Measurements from ENCODE around the gene OR9A4.

DNA sequence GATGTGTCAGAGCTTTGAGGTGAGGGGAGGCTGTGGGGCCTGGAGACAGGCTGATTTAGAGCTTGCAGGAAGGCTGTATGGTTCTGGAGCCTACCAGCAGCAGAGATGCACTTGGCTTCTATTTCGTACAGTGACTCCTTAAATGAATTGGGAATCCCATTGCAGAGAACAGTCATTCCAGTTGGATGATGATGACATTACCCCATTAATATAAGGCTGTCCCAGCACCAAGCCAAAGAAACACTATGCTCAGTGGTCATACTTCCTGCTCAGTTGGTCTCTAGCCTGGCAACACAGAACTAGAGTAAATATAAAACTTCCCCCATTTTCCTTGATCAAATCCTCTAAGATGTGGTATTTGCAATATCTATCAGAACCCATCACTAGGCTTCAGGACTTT, 36.3 kb downstream of the OR9A4 start:
- TF ChIP-seq, protein P1, sequence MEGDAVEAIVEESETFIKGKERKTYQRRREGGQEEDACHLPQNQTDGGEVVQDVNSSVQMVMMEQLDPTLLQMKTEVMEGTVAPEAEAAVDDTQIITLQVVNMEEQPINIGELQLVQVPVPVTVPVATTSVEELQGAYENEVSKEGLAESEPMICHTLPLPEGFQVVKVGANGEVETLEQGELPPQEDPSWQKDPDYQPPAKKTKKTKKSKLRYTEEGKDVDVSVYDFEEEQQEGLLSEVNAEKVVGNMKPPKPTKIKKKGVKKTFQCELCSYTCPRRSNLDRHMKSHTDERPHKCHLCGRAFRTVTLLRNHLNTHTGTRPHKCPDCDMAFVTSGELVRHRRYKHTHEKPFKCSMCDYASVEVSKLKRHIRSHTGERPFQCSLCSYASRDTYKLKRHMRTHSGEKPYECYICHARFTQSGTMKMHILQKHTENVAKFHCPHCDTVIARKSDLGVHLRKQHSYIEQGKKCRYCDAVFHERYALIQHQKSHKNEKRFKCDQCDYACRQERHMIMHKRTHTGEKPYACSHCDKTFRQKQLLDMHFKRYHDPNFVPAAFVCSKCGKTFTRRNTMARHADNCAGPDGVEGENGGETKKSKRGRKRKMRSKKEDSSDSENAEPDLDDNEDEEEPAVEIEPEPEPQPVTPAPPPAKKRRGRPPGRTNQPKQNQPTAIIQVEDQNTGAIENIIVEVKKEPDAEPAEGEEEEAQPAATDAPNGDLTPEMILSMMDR (IDR thresholded peaks at IDR 0.05 in 2 of 3, conservative IDR thresholded peaks at IDR 0.05 in 1 of 3; ENCODE audit: borderline replicate concordance in 1 of 3, insufficient read depth in 1 of 3, low read depth in 2 of 3, low read length in 2 of 3), result no peak
- no peak for TF ChIP-seq POLR2A (IDR thresholded peaks at IDR 0.05; ENCODE audit: borderline replicate concordance, extremely low read depth, insufficient read depth, insufficient read length)
- TF ChIP-seq, protein P2, sequence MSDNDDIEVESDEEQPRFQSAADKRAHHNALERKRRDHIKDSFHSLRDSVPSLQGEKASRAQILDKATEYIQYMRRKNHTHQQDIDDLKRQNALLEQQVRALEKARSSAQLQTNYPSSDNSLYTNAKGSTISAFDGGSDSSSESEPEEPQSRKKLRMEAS (IDR thresholded peaks at IDR 0.05), result no peak
- TF ChIP-seq, protein P3, sequence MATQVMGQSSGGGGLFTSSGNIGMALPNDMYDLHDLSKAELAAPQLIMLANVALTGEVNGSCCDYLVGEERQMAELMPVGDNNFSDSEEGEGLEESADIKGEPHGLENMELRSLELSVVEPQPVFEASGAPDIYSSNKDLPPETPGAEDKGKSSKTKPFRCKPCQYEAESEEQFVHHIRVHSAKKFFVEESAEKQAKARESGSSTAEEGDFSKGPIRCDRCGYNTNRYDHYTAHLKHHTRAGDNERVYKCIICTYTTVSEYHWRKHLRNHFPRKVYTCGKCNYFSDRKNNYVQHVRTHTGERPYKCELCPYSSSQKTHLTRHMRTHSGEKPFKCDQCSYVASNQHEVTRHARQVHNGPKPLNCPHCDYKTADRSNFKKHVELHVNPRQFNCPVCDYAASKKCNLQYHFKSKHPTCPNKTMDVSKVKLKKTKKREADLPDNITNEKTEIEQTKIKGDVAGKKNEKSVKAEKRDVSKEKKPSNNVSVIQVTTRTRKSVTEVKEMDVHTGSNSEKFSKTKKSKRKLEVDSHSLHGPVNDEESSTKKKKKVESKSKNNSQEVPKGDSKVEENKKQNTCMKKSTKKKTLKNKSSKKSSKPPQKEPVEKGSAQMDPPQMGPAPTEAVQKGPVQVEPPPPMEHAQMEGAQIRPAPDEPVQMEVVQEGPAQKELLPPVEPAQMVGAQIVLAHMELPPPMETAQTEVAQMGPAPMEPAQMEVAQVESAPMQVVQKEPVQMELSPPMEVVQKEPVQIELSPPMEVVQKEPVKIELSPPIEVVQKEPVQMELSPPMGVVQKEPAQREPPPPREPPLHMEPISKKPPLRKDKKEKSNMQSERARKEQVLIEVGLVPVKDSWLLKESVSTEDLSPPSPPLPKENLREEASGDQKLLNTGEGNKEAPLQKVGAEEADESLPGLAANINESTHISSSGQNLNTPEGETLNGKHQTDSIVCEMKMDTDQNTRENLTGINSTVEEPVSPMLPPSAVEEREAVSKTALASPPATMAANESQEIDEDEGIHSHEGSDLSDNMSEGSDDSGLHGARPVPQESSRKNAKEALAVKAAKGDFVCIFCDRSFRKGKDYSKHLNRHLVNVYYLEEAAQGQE (IDR thresholded peaks at IDR 0.05; ENCODE audit: low read depth), result no peak
- no peak for TF ChIP-seq ELF1 (IDR thresholded peaks at IDR 0.05; ENCODE audit: borderline replicate concordance, low read depth)
- TF ChIP-seq SP1 (IDR thresholded peaks at IDR 0.05; ENCODE audit: low read depth), result no peak
- TF ChIP-seq EGR1 (IDR thresholded peaks at IDR 0.05; ENCODE audit: low read depth), result no peak
- no peak for TF ChIP-seq JUND (IDR thresholded peaks at IDR 0.05)
- TF ChIP-seq RAD21 (IDR thresholded peaks at IDR 0.05; ENCODE audit: low read depth), result no peak
- TF ChIP-seq, protein P4, sequence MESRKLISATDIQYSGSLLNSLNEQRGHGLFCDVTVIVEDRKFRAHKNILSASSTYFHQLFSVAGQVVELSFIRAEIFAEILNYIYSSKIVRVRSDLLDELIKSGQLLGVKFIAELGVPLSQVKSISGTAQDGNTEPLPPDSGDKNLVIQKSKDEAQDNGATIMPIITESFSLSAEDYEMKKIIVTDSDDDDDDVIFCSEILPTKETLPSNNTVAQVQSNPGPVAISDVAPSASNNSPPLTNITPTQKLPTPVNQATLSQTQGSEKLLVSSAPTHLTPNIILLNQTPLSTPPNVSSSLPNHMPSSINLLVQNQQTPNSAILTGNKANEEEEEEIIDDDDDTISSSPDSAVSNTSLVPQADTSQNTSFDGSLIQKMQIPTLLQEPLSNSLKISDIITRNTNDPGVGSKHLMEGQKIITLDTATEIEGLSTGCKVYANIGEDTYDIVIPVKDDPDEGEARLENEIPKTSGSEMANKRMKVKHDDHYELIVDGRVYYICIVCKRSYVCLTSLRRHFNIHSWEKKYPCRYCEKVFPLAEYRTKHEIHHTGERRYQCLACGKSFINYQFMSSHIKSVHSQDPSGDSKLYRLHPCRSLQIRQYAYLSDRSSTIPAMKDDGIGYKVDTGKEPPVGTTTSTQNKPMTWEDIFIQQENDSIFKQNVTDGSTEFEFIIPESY (IDR thresholded peaks at IDR 0.05; ENCODE audit: extremely low read depth, insufficient replicate concordance, low read length), result no peak
